Pancreas (tissue), 10 donors: ENCODE measurements around the gene ABLIM2. TPM values are rescaled to one million over a fixed set of nuclear protein-coding genes. Genes with fewer than 3 reads are reported as not detected.

ENCODE experiments used
- ATAC-seq, 4 donors: fragments of 200-7000 bp; cut with Tn5 transposase; one replicate each; pipeline versions ENCODE4 v1.8.0 to v1.9.1; 2020; ENCODE audit warnings: mild to moderate bottlenecking in 4 of 4, moderate library complexity in 4 of 4
- DNase-seq, 6 donors: peaks; one replicate each; pipeline ENCODE4 v3.0.0-alpha.2; 2020
- FAIRE-seq: peaks from 2 replicates; lab custom pipeline; 2012; peaks lifted over from hg19 to GRCh38; lab: Jason Lieb, UNC
- H3K27ac ChIP-seq, 4 donors: fragments of 200-600 bp; sonication (generic); 1 replicate in 3 of 4; 2 replicates in 1 of 4; pipeline versions ENCODE4 v1.5.0 to v1.8.0; 2020
- H3K27me3 ChIP-seq, 4 donors: fragments of 200-600 bp; one replicate each; pipeline ENCODE4 v1.8.0; 2021
- H3K36me3 ChIP-seq, 3 donors: fragments of 200-600 bp; sonication (generic) in 1 of 3; one replicate each; pipeline versions ENCODE4 v1.5.0 to v1.8.0; 2020 to 2021
- H3K4me1 ChIP-seq, 3 donors: fragments of 200-600 bp; one replicate each; pipeline ENCODE4 v1.8.0; 2021
- H3K4me3 ChIP-seq, 4 donors: fragments of 200-600 bp; sonication (generic) in 2 of 4; one replicate each; pipeline versions ENCODE4 v1.5.0 to v1.8.0; 2020 to 2021
- H3K9me3 ChIP-seq, 4 donors: fragments of 200-600 bp; one replicate each; pipeline ENCODE4 v1.8.0; 2021
- WGBS, 2 donors: extraction: QIAGEN DNeasy Blood & Tissue Kit; methylation state at CpG; one replicate each; pipeline ENCODE4 v1.1.7; 2013; 5-methylcytosine and 5-hydroxymethylcytosine counted together
- intact Hi-C, 3 donors: fragments of 100-400 bp; cut with DNase I; formaldehyde crosslinking; loops; one replicate each; pipeline versions ENCODE4 v1.11.1 to v1.14.2; 2022
- polyA plus RNA-seq, 2 donors: library from polyadenylated mRNA; stranded (reverse); fragments of 200-250 nt; gene quantifications; one replicate each; pipeline ENCODE4 v1.2.3, GENCODE V29; 2013
- total RNA-seq, 6 donors: library from RNA; stranded (reverse); fragmentation: NEBNext Ultra II Directional in 4 of 6; extraction: Animal tissue kit (Norgen Biotek cat#: 25700) in 4 of 6; gene quantifications; one replicate each; pipeline versions ENCODE4 v1.2.1 to v1.2.4, GENCODE V29; 2021 to 2023
- TF ChIP-seq, protein P1 (sequence below), 4 donors: fragments of 200-600 bp; sonication (generic) in 3 of 4; IDR thresholded peaks; one replicate each; pipeline versions ENCODE4 v1.5.0 to v1.8.0; 2021; ENCODE audit warnings: antibody characterized with exemption in 4 of 4
- donor health status: healthy with polysubstance abuse.
- donor health status: DM: no; HTN: no; CAD: no; lungs with moderate emphysema.
- donor health status: DM: no; HTN: no; CAD: no.
- donor health status: control.
- donor health status: control.
- donor health status: Bipolar disorder and iron deficiency.
- donor health status: DM: yes; HTN: yes; CAD: no.
- donor health status: DM: no; HTN: no; CAD: no.
- donor health status: DM: no; HTN: no; CAD: no.
- donor health status: DM: yes; HTN: yes; CAD: no.

ABLIM2 gene
- total and polyA plus RNA-seq, 8 donors, result 4.3 to 13.1 (median 6.6) TPM

DNA sequence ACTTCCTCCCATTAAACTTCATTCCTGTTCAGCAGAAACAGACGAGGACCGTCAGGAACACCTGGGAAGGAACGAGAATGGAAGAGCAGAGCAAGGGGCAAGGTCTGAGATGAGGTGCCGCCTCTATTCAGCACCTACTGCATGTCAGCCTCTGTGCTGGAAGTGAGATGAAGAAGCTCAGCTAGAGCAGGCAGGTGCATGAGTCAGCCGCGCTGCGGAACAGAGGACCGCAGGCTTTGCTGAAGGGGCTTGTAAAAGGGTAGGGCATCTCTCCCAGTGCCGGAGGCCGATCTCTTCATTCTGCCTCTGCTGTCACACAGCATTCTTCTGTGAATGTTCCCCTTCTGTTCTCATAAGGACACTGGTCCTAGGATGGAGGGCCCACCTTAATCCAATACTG is 6.1 kb upstream of the ABLIM2 start:
- 94 to 96% methylated on average over 10 of the region's 10 CpGs for WGBS, 2 donors
- peak in 1 of 6 donors; percentile 39 for DNase-seq
- Histone ChIP-seq H3K27ac (no peak overlapping the region), H3K9me3 (no peaks in the 10 kb centered on the region), H3K4me1 (peaks cover 0 to 8% (median 5%) of the 10 kb centered on the region in 3 donors), H3K4me3 (no peak overlapping the region), H3K27me3 (no peaks in the 10 kb centered on the region), H3K36me3 (no peaks in the 10 kb centered on the region)
- FAIRE-seq, result no peak
- ATAC-seq, result no peak
- TF ChIP-seq, protein P1, sequence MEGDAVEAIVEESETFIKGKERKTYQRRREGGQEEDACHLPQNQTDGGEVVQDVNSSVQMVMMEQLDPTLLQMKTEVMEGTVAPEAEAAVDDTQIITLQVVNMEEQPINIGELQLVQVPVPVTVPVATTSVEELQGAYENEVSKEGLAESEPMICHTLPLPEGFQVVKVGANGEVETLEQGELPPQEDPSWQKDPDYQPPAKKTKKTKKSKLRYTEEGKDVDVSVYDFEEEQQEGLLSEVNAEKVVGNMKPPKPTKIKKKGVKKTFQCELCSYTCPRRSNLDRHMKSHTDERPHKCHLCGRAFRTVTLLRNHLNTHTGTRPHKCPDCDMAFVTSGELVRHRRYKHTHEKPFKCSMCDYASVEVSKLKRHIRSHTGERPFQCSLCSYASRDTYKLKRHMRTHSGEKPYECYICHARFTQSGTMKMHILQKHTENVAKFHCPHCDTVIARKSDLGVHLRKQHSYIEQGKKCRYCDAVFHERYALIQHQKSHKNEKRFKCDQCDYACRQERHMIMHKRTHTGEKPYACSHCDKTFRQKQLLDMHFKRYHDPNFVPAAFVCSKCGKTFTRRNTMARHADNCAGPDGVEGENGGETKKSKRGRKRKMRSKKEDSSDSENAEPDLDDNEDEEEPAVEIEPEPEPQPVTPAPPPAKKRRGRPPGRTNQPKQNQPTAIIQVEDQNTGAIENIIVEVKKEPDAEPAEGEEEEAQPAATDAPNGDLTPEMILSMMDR (IDR thresholded peaks at IDR 0.05), result no peak
- intact Hi-C loops, result no loop called here

DNA sequence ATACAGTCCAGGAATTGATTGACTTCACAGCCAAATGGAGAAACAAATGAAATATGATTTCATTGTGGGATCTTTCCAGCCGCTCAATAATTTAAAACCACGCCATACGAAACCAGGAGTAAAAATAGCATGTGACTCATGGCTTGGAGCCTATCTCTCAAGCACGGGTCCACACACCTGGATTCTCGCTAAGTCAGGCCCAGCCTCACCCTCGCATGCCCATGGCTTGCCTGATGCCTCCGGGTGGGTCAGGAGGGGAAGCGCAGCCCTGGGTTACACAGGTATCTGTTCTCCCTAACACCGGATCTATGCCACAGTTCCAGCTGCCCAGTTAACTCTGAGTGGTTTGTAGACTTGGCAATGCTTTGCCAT is 5.6 kb upstream of the ABLIM2 start:
- FAIRE-seq (no peak), ATAC-seq (peak; percentile 56 to 76 (median 67)), DNase-seq (peak in 5 of 6 donors; percentile 53 to 81 (median 71))
- Histone ChIP-seq H3K27me3 (no peaks in the 10 kb centered on the region), H3K27ac (peak overlapping the region in 2 of 4 donors; percentile 22 to 42), H3K4me1 (peaks cover 0 to 11% (median 7%) of the 10 kb centered on the region in 3 donors), H3K9me3 (no peaks in the 10 kb centered on the region), H3K36me3 (no peaks in the 10 kb centered on the region), H3K4me3 (peak overlapping the region in 1 of 4 donors; percentile 8)
- TF ChIP-seq, protein P1 (IDR thresholded peaks at IDR 0.05), result no peak
- intact Hi-C loops, result no loop called here
- 32 to 41% methylated on average over 9 of the region's 9 CpGs for WGBS, 2 donors

- intact Hi-C loops, result no loop called here
- H3K9me3 ChIP-seq, result no peaks in the 10 kb centered on the region
- ATAC-seq (peak; percentile 1 to 12 (median 5)), FAIRE-seq (no peak), DNase-seq (peak in 1 of 6 donors; percentile 52)
- TF ChIP-seq, protein P1 (IDR thresholded peaks at IDR 0.05), result no peak
- H3K4me1 ChIP-seq, result peaks cover 0 to 11% (median 7%) of the 10 kb centered on the region in 3 donors
- 66% methylated on average over 19 of the region's 19 CpGs for WGBS, 2 donors
- H3K4me3 ChIP-seq, result peak overlapping the region in 1 of 4 donors; percentile 8
- no peaks in the 10 kb centered on the region for H3K27me3 ChIP-seq
- H3K36me3 ChIP-seq, result no peaks in the 10 kb centered on the region
- peak overlapping the region in 2 of 4 donors; percentile 22 to 42 for H3K27ac ChIP-seq
These were observed 5.0 kb upstream of the ABLIM2 start for GRCh38 chr4:8163436-8164193.

DNA sequence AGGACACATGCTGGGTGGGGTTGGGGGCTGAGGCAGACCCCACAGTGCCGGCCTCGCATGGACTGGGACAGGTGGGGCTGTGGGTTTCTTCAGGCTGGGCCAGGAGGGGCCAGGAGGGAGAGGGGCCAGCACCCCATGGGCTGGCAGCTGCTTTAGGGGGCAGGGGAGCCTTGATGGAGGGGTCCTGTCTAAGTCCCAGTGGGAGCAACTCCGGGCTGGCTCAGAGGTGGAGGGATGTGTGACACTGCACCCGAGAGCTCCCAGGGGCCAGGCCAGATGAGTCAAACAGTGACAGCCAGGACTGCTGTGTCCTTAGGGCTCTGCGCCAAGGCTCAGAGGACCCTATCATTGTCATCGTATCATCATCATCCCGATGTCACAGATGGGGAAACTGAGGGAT is 4.4 kb upstream of the ABLIM2 start:
- 85 to 86% methylated on average over 7 of the region's 7 CpGs for WGBS, 2 donors
- no peak overlapping the region for H3K4me3 ChIP-seq
- ATAC-seq (no peak), DNase-seq (peak in 1 of 6 donors; percentile 75), FAIRE-seq (no peak)
- no peaks in the 10 kb centered on the region for H3K9me3 ChIP-seq
- no peak overlapping the region for H3K27ac ChIP-seq
- intact Hi-C loops, result no loop called here
- H3K27me3 ChIP-seq, result no peaks in the 10 kb centered on the region
- no peaks in the 10 kb centered on the region for H3K36me3 ChIP-seq
- peaks cover 0 to 12% (median 7%) of the 10 kb centered on the region in 3 donors for H3K4me1 ChIP-seq
- TF ChIP-seq, protein P1 (IDR thresholded peaks at IDR 0.05), result no peak

DNA sequence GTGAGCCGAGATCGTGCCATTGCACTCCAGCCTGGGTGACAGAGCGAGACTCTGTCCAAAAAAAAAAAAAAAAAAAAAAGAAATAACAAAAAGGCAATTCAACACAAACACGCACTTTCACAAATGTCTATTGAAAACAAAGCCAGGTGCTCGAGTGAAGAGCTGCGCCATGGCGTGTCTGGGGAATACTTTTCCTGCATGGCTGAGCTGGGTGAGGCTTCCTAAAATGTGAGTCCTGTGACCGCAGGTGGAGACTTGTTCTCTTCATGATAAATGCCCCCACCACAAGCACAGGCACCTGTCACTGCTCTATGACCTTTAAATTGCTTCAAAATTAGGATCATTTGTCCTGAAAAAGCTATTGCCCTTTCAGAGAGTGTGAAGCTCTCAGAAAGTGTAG is 4.0 kb upstream of the ABLIM2 start:
- WGBS, 2 donors, result 92 to 94% methylated on average over 8 of the region's 8 CpGs
- ATAC-seq, result no peak
- Histone ChIP-seq H3K4me3 (no peak overlapping the region), H3K9me3 (no peaks in the 10 kb centered on the region), H3K27me3 (no peaks in the 10 kb centered on the region), H3K36me3 (no peaks in the 10 kb centered on the region), H3K4me1 (peaks cover 0 to 16% (median 9%) of the 10 kb centered on the region in 3 donors), H3K27ac (no peak overlapping the region)
- DNase-seq, result no peak
- no peak for FAIRE-seq
- TF ChIP-seq, protein P1 (IDR thresholded peaks at IDR 0.05), result no peak
- intact Hi-C loops, result no loop called here
